HEK293 (cell line): ENCODE results near the gene KCNQ4.

Experiments used
- CTCF ChIA-PET: fragments of 350-600 bp; formaldehyde crosslinking; extraction: SDS; loops from one replicate; lab custom pipeline; 2021; ENCODE audit warnings: antibody characterized with exemption; lab: Yijun Ruan, JAX
- POLR2A ChIA-PET: fragments of 300-600 bp; formaldehyde crosslinking; extraction: SDS; loops from one replicate; lab custom pipeline; 2020; ENCODE audit warnings: antibody characterized with exemption, inconsistent platforms; lab: Yijun Ruan, JAX
- H3K27ac ChIP-seq: fragments of 200-500 bp; sonication (Bioruptor generic); 2 replicates; pipeline ENCODE4 v1.5.1; 2014; ENCODE audit warnings: low read depth, low read length, control low read depth, inconsistent platforms; ENCODE audit errors: extremely low read depth
- H3K36me3 ChIP-seq, 2 experiments: fragments of 200-500 bp in 1 of 2; sonication (Bioruptor generic) in 1 of 2; 1 replicate in 1 of 2; 2 replicates in 1 of 2; pipeline ENCODE4 v1.5.1; 2014 to 2017; ENCODE audit warnings: inconsistent platforms in 2 of 2, low read length in 2 of 2; ENCODE audit not compliant: control insufficient read depth in 2 of 2, insufficient read depth in 1 of 2
- H3K4me1 ChIP-seq: fragments of 200-500 bp; sonication (Bioruptor generic); 2 replicates; pipeline ENCODE4 v1.5.1; 2014; ENCODE audit warnings: mild to moderate bottlenecking, low read length, inconsistent platforms; ENCODE audit not compliant: control insufficient read depth, insufficient read depth
- H3K4me3 ChIP-seq: 2 replicates; pipeline ENCODE4 v1.5.1; 2011; ENCODE audit warnings: low read depth, mild to moderate bottlenecking, control low read depth, low read length, moderate library complexity
- H3K9me3 ChIP-seq: fragments of 200-500 bp; sonication (Bioruptor generic); 2 replicates; pipeline ENCODE4 v1.5.1; 2014; ENCODE audit warnings: low read depth, low read length, inconsistent platforms; ENCODE audit not compliant: control insufficient read depth, insufficient read depth
- AEBP2 ChIP-seq: fragments of 450-650 bp; formaldehyde crosslinking; IDR thresholded peaks from 2 replicates; pipeline ENCODE4 v1.5.1; 2016; ENCODE audit warnings: missing biosample characterization, missing genetic modification characterization, borderline replicate concordance
- BCL11B ChIP-seq: fragments of 450-650 bp; formaldehyde crosslinking; IDR thresholded peaks from 2 replicates; pipeline ENCODE4 v1.5.1; 2016; ENCODE audit warnings: low read depth, missing biosample characterization, missing genetic modification characterization
- EGR2 ChIP-seq: fragments of 450-650 bp; formaldehyde crosslinking; IDR thresholded peaks from 2 replicates; pipeline ENCODE4 v1.5.1; 2016; ENCODE audit warnings: low read depth, missing biosample characterization, missing genetic modification characterization
- GFI1B ChIP-seq: fragments of 450-650 bp; formaldehyde crosslinking; IDR thresholded peaks from 2 replicates; pipeline ENCODE4 v1.5.1; 2016; ENCODE audit warnings: missing biosample characterization, missing genetic modification characterization
- ZNF23 ChIP-seq: fragments of 450-650 bp; formaldehyde crosslinking; IDR thresholded peaks from 2 replicates; pipeline ENCODE4 v1.5.1; 2016; ENCODE audit warnings: missing biosample characterization, missing genetic modification characterization, borderline replicate concordance
- ZNF24 ChIP-seq: fragments of 450-650 bp; formaldehyde crosslinking; IDR thresholded peaks from 2 replicates; pipeline ENCODE4 v1.5.1; 2016; ENCODE audit warnings: missing biosample characterization, missing genetic modification characterization
- ZNF37A ChIP-seq: fragments of 450-650 bp; IDR thresholded peaks from 2 replicates; pipeline ENCODE4 v1.5.1; 2018; ENCODE audit warnings: missing biosample characterization, missing genetic modification characterization
- ZNF514 ChIP-seq: fragments of 450-650 bp; formaldehyde crosslinking; IDR thresholded peaks from 2 replicates; pipeline ENCODE4 v1.5.1; 2016; ENCODE audit warnings: missing biosample characterization, missing genetic modification characterization
- ZNF610 ChIP-seq: fragments of 450-650 bp; formaldehyde crosslinking; IDR thresholded peaks from 2 replicates; pipeline ENCODE4 v1.5.1; 2016; ENCODE audit warnings: missing biosample characterization, missing genetic modification characterization, borderline replicate concordance
- ZNF623 ChIP-seq: fragments of 450-650 bp; formaldehyde crosslinking; IDR thresholded peaks from 2 replicates; pipeline ENCODE4 v1.5.1; 2016; ENCODE audit warnings: missing biosample characterization, missing genetic modification characterization
- ZNF747 ChIP-seq: fragments of 450-650 bp; formaldehyde crosslinking; IDR thresholded peaks from 2 replicates; pipeline ENCODE4 v1.5.1; 2016; ENCODE audit warnings: missing biosample characterization, missing genetic modification characterization
- ZSCAN23 ChIP-seq: fragments of 450-650 bp; formaldehyde crosslinking; IDR thresholded peaks from 2 replicates; pipeline ENCODE4 v1.5.1; 2016; ENCODE audit warnings: missing biosample characterization, missing genetic modification characterization
- TF ChIP-seq, protein P1 (sequence below): fragments of 450-650 bp; formaldehyde crosslinking; IDR thresholded peaks from 2 replicates; pipeline ENCODE4 v1.5.1; 2016; ENCODE audit warnings: missing biosample characterization, missing genetic modification characterization, low read depth
- TF ChIP-seq, protein P2 (sequence below): fragments of 450-650 bp; formaldehyde crosslinking; IDR thresholded peaks from 2 replicates; pipeline ENCODE4 v1.5.1; 2016; ENCODE audit warnings: missing biosample characterization, missing genetic modification characterization

Gene KCNQ4

DNA sequence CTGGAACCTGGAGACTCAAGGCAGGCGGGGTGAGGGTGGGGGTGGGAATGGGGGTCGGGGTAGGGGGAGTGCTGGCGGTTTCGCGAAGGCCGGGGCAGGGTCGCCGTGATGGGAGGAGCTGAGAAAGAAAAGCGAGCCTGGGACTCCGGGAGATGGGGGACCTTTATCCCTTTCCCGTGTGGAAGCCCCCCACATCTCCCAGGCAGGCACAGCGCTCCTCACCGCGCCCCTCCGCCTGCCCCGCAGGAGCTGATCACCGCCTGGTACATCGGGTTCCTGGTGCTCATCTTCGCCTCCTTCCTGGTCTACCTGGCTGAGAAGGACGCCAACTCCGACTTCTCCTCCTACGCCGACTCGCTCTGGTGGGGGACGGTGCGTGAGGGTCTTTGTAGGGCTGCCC lies 35.5 kb downstream of the KCNQ4 start (continued):
- TF ChIP-seq, protein P1, sequence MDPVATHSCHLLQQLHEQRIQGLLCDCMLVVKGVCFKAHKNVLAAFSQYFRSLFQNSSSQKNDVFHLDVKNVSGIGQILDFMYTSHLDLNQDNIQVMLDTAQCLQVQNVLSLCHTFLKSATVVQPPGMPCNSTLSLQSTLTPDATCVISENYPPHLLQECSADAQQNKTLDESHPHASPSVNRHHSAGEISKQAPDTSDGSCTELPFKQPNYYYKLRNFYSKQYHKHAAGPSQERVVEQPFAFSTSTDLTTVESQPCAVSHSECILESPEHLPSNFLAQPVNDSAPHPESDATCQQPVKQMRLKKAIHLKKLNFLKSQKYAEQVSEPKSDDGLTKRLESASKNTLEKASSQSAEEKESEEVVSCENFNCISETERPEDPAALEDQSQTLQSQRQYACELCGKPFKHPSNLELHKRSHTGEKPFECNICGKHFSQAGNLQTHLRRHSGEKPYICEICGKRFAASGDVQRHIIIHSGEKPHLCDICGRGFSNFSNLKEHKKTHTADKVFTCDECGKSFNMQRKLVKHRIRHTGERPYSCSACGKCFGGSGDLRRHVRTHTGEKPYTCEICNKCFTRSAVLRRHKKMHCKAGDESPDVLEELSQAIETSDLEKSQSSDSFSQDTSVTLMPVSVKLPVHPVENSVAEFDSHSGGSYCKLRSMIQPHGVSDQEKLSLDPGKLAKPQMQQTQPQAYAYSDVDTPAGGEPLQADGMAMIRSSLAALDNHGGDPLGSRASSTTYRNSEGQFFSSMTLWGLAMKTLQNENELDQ (tag by site-specific recombination): no peak
- TF ChIP-seq ZNF37A (tag by site-specific recombination): no peak
- TF ChIP-seq AEBP2: no peak

DNA sequence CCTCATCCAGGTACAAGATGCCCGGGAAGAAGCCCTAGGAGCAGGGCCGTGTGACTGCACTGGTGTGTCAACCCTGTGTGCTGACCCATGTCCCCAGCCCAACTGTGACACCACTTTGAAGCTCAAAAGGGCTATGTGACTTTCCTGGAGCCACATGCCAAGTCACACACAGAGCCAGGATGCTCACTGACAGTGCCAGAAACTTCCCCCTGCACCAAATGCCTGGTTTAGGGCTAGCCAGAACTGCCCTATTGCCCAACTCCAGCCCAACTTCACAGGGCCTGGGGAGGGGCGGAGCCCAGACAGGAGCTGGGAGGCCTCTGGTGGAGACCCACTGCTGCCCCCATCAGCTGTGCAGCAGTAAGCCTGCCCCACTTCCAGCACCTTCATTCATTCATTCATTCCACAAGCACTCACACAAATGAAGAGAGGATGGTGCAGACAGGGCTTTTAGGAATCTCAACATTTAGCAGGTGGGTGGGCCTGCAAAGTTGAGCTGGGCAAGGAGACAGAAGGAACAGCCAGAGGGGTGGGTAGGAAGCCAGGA lies 36.7 kb downstream of the KCNQ4 start:
- TF ChIP-seq ZNF24 (tag by site-specific recombination): 0 out of 2 replicates have a peak, but pooled peaks have one; percentile 51
- TF ChIP-seq ZNF514 (tag by site-specific recombination): no peak
- CTCF ChIA-PET: interaction anchor here (0.5 to 0.7 kb wide), 2 partner anchors 15 to 174 kb away, joined by 3 to 4 read pairs; no protein-coding TSS in a partner anchor

GRCh38 chr1:40820911-40821693 lies 37.5 kb downstream of the KCNQ4 start:
- H3K36me3 ChIP-seq: no peaks in the 10 kb centered on the region
- ChIA-PET CTCF (interaction anchor here (0.6 to 0.9 kb wide), 4 partner anchors 46 to 175 kb away, joined by 3 to 6 read pairs (median 4); partner anchors contain the start of gene NFYC), POLR2A (no interaction called here)
- H3K9me3 ChIP-seq: no peaks in the 10 kb centered on the region
- no peak for TF ChIP-seq GFI1B (tag by site-specific recombination)
- no peak for TF ChIP-seq ZNF23 (tag by site-specific recombination)
- no peak for TF ChIP-seq ZNF610 (tag by site-specific recombination)
- TF ChIP-seq ZNF747 (tag by site-specific recombination): no peak
- H3K27ac ChIP-seq: no peak overlapping the region
- no peak overlapping the region for H3K4me3 ChIP-seq
- no peaks in the 10 kb centered on the region for H3K4me1 ChIP-seq

More for the DNA sequence above, 36.7 kb downstream of the KCNQ4 start:
- Histone ChIP-seq H3K27ac (no peak overlapping the region), H3K4me1 (no peaks in the 10 kb centered on the region), H3K9me3 (no peaks in the 10 kb centered on the region), H3K36me3 (no peaks in the 10 kb centered on the region), H3K4me3 (no peak overlapping the region)
- POLR2A ChIA-PET: interaction anchor here (0.5 kb wide), 1 partner anchor 54 kb away, joined by 3 read pairs; no protein-coding TSS in a partner anchor

DNA sequence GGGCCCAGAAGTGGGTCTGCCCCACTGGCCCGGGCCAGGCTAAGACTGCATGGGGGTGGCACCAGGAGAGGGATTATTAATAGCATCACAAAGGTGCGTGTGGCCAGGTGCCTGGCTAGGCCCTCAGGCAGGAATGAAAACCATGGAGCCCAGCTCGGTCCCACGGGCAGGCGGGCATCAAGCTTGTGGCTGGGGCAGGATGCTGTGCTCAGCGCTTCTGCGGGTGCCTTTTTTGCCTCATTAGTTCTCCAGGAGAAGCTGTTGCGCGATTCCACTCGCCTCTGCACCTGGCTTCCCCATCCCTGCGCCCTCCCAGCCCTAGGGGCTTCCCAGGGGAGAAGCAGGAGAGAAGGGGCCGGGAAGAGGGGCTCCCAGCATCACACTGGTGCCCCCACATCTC lies 39.3 kb downstream of the KCNQ4 start:
- no peak overlapping the region for H3K4me3 ChIP-seq
- H3K36me3 ChIP-seq: no peaks in the 10 kb centered on the region
- POLR2A ChIA-PET: no interaction called here
- H3K27ac ChIP-seq: no peak overlapping the region
- no peaks in the 10 kb centered on the region for H3K9me3 ChIP-seq
- no peak for TF ChIP-seq ZSCAN23 (tag by site-specific recombination)
- no peak for TF ChIP-seq BCL11B
- TF ChIP-seq ZNF623 (tag by site-specific recombination): no peak
- TF ChIP-seq, protein P2, sequence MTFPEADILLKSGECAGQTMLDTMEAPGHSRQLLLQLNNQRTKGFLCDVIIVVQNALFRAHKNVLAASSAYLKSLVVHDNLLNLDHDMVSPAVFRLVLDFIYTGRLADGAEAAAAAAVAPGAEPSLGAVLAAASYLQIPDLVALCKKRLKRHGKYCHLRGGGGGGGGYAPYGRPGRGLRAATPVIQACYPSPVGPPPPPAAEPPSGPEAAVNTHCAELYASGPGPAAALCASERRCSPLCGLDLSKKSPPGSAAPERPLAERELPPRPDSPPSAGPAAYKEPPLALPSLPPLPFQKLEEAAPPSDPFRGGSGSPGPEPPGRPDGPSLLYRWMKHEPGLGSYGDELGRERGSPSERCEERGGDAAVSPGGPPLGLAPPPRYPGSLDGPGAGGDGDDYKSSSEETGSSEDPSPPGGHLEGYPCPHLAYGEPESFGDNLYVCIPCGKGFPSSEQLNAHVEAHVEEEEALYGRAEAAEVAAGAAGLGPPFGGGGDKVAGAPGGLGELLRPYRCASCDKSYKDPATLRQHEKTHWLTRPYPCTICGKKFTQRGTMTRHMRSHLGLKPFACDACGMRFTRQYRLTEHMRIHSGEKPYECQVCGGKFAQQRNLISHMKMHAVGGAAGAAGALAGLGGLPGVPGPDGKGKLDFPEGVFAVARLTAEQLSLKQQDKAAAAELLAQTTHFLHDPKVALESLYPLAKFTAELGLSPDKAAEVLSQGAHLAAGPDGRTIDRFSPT (tag by site-specific recombination): no peak
- no peak for TF ChIP-seq EGR2 (tag by site-specific recombination)
- TF ChIP-seq, all 188 proteins: peak for 0
- no peaks in the 10 kb centered on the region for H3K4me1 ChIP-seq
- CTCF ChIA-PET: interaction anchor here (0.6 kb wide), 1 partner anchor 661 kb away, joined by 3 read pairs; no protein-coding TSS in a partner anchor
